ENCODE measurements around the gene ENOSF1. TPM values are rescaled to one million over a fixed set of nuclear protein-coding genes. Genes with fewer than 3 reads are reported as not detected.

ENOSF1 gene
- total and polyA plus RNA-seq, 2 of the 4 experiments (the other 2 are of a cell fraction), result 12.2 to 12.6 TPM

DNA sequence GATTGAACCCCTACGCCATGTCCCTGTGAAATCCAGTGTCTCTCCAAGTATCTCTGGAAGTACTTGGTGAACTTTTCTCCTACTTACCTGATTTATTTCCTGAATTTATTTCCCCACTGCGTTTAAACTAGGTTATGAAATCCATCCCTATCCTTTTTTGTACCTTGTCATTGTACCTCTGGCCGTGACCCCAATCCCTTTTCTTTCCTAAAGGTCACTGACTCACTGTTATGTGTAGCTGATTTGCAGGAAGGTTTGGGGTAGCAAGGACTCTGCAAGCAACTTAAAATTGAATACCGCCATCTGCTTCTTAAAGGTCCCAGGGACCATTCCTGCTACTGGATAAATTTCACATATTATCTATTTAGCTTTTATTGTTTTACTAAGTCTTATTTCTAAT is 4.6 kb upstream of the ENOSF1 start:
- DNase-seq (no peak), ATAC-seq (ENCODE audit: low read depth) (no peak)
- dilution Hi-C loops (cut with HindIII; ENCODE audit: low sequenced_read_pairs, unreplicated experiment) (no loop called here), intact Hi-C loops (cut with micrococcal nuclease) (no loop called here), in situ Hi-C loops (cut with MboI; ENCODE audit: low sequenced_read_pairs) (no loop called here)
- H2BK15ac ChIP-seq (ENCODE audit: low read depth, low read length), result no peak overlapping the region
- BruUV-seq (replicated peaks), result no TSS peak
- H2BK120ac ChIP-seq (ENCODE audit: low read depth, low read length), result no peak overlapping the region
- H3K23ac ChIP-seq (ENCODE audit: low read depth, low read length), result no peak overlapping the region
- H4K5ac ChIP-seq (ENCODE audit: low read depth, low read length), result no peak overlapping the region
- no peak overlapping the region for H4K8ac ChIP-seq (ENCODE audit: low read depth in 2 of 2, low read length in 2 of 2)
- H3K4ac ChIP-seq (ENCODE audit: low read depth, low read length), result no peak overlapping the region
- H2BK20ac ChIP-seq (ENCODE audit: low read depth, low read length), result no peak overlapping the region
- no peak overlapping the region for H3K27ac ChIP-seq (ENCODE audit: insufficient read depth, low read length)
- no peak overlapping the region for H2AK5ac ChIP-seq (ENCODE audit: low read depth, low read length)
- WGBS, 2 experiments (ENCODE audit: extremely low coverage in 2 of 2, insufficient read length in 1 of 2), result no CpG with 5 or more reads among the region's 4 CpGs
- no peak overlapping the region for H3K4me2 ChIP-seq (ENCODE audit: low read depth, low read length)
- H3K36me3 ChIP-seq (ENCODE audit: control insufficient read depth, insufficient read depth, low read length), result 0 out of 2 replicates have a peak, but pooled peaks cover 1% of the 10 kb centered on the region
- no peak overlapping the region for H3K9ac ChIP-seq (ENCODE audit: low read depth, low read length)
- H3K27me3 ChIP-seq (ENCODE audit: control insufficient read depth, insufficient read depth, low read length), result no peaks in the 10 kb centered on the region
- H3K9me1 ChIP-seq (ENCODE audit: insufficient read depth, low read length), result no peaks in the 10 kb centered on the region
- H2AFZ ChIP-seq (replicated peaks; ENCODE audit: low read length, poor library complexity), result no peak overlapping the region
- H3K4me3 ChIP-seq (ENCODE audit: insufficient read depth, low read depth, low read length), result no peak overlapping the region
- no peak overlapping the region for H2BK5ac ChIP-seq (ENCODE audit: low read depth, low read length, poor library complexity, severe bottlenecking)
- H4K20me1 ChIP-seq (ENCODE audit: insufficient read depth, low read length), result no peaks in the 10 kb centered on the region
- no peak overlapping the region for H4K91ac ChIP-seq (ENCODE audit: insufficient read depth, low read depth, low read length)
- TF ChIP-seq MAZ (IDR thresholded peaks at IDR 0.05; ENCODE audit: borderline replicate concordance, low read depth, low read length) (no peak), BHLHE40 (IDR thresholded peaks at IDR 0.05; ENCODE audit: low read depth, low read length) (no peak), POLR2A (IDR thresholded peaks at IDR 0.05; ENCODE audit: low read depth, low read length) (no peak), RCOR1 (IDR thresholded peaks at IDR 0.05; ENCODE audit: insufficient replicate concordance, low read length) (no peak), CHD1 (IDR thresholded peaks at IDR 0.05; ENCODE audit: low read depth, low read length) (no peak), MXI1 (IDR thresholded peaks at IDR 0.05; ENCODE audit: borderline replicate concordance, low read depth, low read length) (no peak), NFE2L2 (IDR thresholded peaks at IDR 0.05; ENCODE audit: low read depth, low read length) (no peak), MAFK (IDR thresholded peaks at IDR 0.05; ENCODE audit: low read depth, low read length) (no peak), FOS (IDR thresholded peaks at IDR 0.05; ENCODE audit: low read depth, low read length) (no peak), RAD21 (IDR thresholded peaks at IDR 0.05; ENCODE audit: low read length) (no peak), SMC3 (IDR thresholded peaks at IDR 0.05; ENCODE audit: low read depth, low read length) (no peak), CEBPB (IDR thresholded peaks at IDR 0.05; ENCODE audit: low read depth, low read length) (no peak), RFX5 (IDR thresholded peaks at IDR 0.05; ENCODE audit: low read depth, low read length) (no peak)
- TF ChIP-seq, protein P1, sequence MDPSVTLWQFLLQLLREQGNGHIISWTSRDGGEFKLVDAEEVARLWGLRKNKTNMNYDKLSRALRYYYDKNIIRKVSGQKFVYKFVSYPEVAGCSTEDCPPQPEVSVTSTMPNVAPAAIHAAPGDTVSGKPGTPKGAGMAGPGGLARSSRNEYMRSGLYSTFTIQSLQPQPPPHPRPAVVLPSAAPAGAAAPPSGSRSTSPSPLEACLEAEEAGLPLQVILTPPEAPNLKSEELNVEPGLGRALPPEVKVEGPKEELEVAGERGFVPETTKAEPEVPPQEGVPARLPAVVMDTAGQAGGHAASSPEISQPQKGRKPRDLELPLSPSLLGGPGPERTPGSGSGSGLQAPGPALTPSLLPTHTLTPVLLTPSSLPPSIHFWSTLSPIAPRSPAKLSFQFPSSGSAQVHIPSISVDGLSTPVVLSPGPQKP (IDR thresholded peaks at IDR 0.05; ENCODE audit: borderline replicate concordance, low read depth, low read length), result no peak
- TF ChIP-seq, protein P2, sequence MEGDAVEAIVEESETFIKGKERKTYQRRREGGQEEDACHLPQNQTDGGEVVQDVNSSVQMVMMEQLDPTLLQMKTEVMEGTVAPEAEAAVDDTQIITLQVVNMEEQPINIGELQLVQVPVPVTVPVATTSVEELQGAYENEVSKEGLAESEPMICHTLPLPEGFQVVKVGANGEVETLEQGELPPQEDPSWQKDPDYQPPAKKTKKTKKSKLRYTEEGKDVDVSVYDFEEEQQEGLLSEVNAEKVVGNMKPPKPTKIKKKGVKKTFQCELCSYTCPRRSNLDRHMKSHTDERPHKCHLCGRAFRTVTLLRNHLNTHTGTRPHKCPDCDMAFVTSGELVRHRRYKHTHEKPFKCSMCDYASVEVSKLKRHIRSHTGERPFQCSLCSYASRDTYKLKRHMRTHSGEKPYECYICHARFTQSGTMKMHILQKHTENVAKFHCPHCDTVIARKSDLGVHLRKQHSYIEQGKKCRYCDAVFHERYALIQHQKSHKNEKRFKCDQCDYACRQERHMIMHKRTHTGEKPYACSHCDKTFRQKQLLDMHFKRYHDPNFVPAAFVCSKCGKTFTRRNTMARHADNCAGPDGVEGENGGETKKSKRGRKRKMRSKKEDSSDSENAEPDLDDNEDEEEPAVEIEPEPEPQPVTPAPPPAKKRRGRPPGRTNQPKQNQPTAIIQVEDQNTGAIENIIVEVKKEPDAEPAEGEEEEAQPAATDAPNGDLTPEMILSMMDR (conservative IDR thresholded peaks at IDR 0.05; ENCODE audit: low read depth, low read length), result no peak
- TF ChIP-seq, protein P3, sequence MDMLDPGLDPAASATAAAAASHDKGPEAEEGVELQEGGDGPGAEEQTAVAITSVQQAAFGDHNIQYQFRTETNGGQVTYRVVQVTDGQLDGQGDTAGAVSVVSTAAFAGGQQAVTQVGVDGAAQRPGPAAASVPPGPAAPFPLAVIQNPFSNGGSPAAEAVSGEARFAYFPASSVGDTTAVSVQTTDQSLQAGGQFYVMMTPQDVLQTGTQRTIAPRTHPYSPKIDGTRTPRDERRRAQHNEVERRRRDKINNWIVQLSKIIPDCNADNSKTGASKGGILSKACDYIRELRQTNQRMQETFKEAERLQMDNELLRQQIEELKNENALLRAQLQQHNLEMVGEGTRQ (IDR thresholded peaks at IDR 0.05; ENCODE audit: low read depth, low read length), result no peak
- H3K79me1 ChIP-seq (ENCODE audit: low read depth in 1 of 2, low read length in 2 of 2), result no peaks in the 10 kb centered on the region
- no peak overlapping the region for H3K56ac ChIP-seq (ENCODE audit: extremely low read depth, insufficient read depth, low read length)
- no peaks in the 10 kb centered on the region for H3K4me1 ChIP-seq (ENCODE audit: control insufficient read depth, insufficient read depth, low read length)
- H3K18ac ChIP-seq (ENCODE audit: low read depth, low read length), result no peak overlapping the region
- CTCF ChIA-PET, result interaction anchor here (0.6 kb wide), 2 partner anchors 102 to 395 kb away, joined by 3 read pairs; no protein-coding TSS in a partner anchor
- peaks cover 6% of the 10 kb centered on the region; the same call in 1 of the 2 replicates for H3K9me3 ChIP-seq (ENCODE audit: control insufficient read depth, insufficient read depth, low read length)
- H2AK9ac ChIP-seq (replicated peaks; ENCODE audit: low read depth, low read length, poor library complexity), result no peak overlapping the region
- POLR2A ChIA-PET (ENCODE audit: unreplicated experiment), result no interaction called here
- no peak overlapping the region for H3K14ac ChIP-seq (replicated peaks; ENCODE audit: low read depth, low read length)
